Stomach (tissue), 9 donors: ENCODE measurements around the gene CDC37L1. TPM values are rescaled to one million over a fixed set of nuclear protein-coding genes. Genes with fewer than 3 reads are reported as not detected.

Source experiments
- DNase-seq, 2 donors: peaks; one replicate each; pipeline versions ENCODE4 v3.0.0 to v3.0.0-alpha.2; 2013 to 2019
- H3K27ac ChIP-seq, 5 donors: fragments of 200-600 bp in 4 of 5; sonication (generic) in 4 of 5; one replicate each; pipeline ENCODE4 v1.5.1; 2013 to 2019; ENCODE audit warnings: mild to moderate bottlenecking in 1 of 5, moderate library complexity in 1 of 5
- H3K27me3 ChIP-seq, 3 donors: fragments of 200-600 bp; sonication (generic); one replicate each; pipeline ENCODE4 v1.5.1; 2017 to 2019; ENCODE audit warnings: mixed run types in 1 of 3
- H3K36me3 ChIP-seq, 4 donors: fragments of 200-600 bp; sonication (generic); 1 replicate in 3 of 4; 2 replicates in 1 of 4; pipeline ENCODE4 v1.5.1; 2016 to 2019
- H3K4me1 ChIP-seq, 4 donors: fragments of 200-600 bp; sonication (generic); one replicate each; pipeline ENCODE4 v1.5.1; 2016 to 2019
- H3K4me3 ChIP-seq, 4 donors: fragments of 200-600 bp; sonication (generic) in 3 of 4; one replicate each; pipeline ENCODE4 v1.5.1; 2016 to 2019; ENCODE audit warnings: mild to moderate bottlenecking in 1 of 4
- H3K9me3 ChIP-seq, 4 donors: fragments of 200-600 bp; sonication (generic); one replicate each; pipeline ENCODE4 v1.5.1; 2016 to 2019
- CTCF ChIP-seq, 7 experiments: fragments of 450-650 bp in 4 of 7; fragments of 200-600 bp in 3 of 7; sonication (generic) in 3 of 7; IDR thresholded peaks; one replicate each; pipeline ENCODE4 v1.5.1; 2016 to 2019; ENCODE audit warnings: antibody characterized with exemption in 7 of 7, control low read depth in 2 of 7, mild to moderate bottlenecking in 1 of 7
- EP300 ChIP-seq: sonication (generic); formaldehyde crosslinking; IDR thresholded peaks from one replicate; pipeline ENCODE4 v1.6.1; 2017; ENCODE audit warnings: antibody characterized with exemption
- POLR2A ChIP-seq, 4 donors: fragments of 450-650 bp; IDR thresholded peaks; one replicate each; pipeline ENCODE4 v1.6.1; 2016; ENCODE audit warnings: antibody characterized with exemption in 4 of 4, control low read depth in 2 of 4, mild to moderate bottlenecking in 1 of 4, moderate library complexity in 1 of 4
- POLR2AphosphoS5 ChIP-seq, 3 donors: sonication (generic); formaldehyde crosslinking; IDR thresholded peaks; one replicate each; pipeline ENCODE4 v1.6.1; 2016; ENCODE audit warnings: antibody characterized with exemption in 3 of 3
- WGBS, 5 donors: extraction: QIAGEN DNeasy Blood & Tissue Kit in 3 of 5; methylation state at CpG; one replicate each; pipeline versions ENCODE4 v1.1.5 to v1.1.7; 2013 to 2018; 5-methylcytosine and 5-hydroxymethylcytosine counted together
- intact Hi-C: fragments of 100-400 bp; cut with DNase I; formaldehyde crosslinking; loops from one replicate; pipeline ENCODE4 v1.15.1; 2023; ENCODE audit warnings: low total_unique reads
- polyA plus RNA-seq, 3 donors: library from polyadenylated mRNA; stranded (reverse); fragments of 200-250 nt; gene quantifications; one replicate each; pipeline ENCODE4 v1.2.3, GENCODE V29; 2013
- total RNA-seq, 5 donors: library from RNA; depleted of rRNA; stranded (reverse); fragments of >200 nt; gene quantifications; one replicate each; pipeline versions ENCODE4 v1.1.0 to v1.2.3, GENCODE V29; 2014 to 2016
- donor health status: healthy with polysubstance abuse.
- donor health status: Bipolar disorder and iron deficiency.
- donor health status: healthy.

The CDC37L1 gene
- total and polyA plus RNA-seq, 8 donors: 3.5 to 56.7 (median 20.7) TPM

- Histone ChIP-seq H3K36me3 (no peaks in the 10 kb centered on the region), H3K4me1 (peaks cover 25 to 39% (median 32%) of the 10 kb centered on the region in 4 donors), H3K9me3 (no peaks in the 10 kb centered on the region), H3K4me3 (peak overlapping the region; percentile 84 to 95 (median 88)), H3K27ac (peak overlapping the region; percentile 94 to 98 (median 97)), H3K27me3 (no peaks in the 10 kb centered on the region)
- peak; percentile 52 to 73 for DNase-seq
- TF ChIP-seq POLR2AphosphoS5 (IDR thresholded peaks at IDR 0.05): peak in 1 of 3 donors; percentile 53
- no peak for TF ChIP-seq CTCF (IDR thresholded peaks at IDR 0.05)
- intact Hi-C loops: no loop called here
- 1 to 4% (median 2%) methylated on average over 42 to 54 of the region's 54 CpGs for WGBS, 5 donors
These were observed 62.2 kb downstream of the CDC37L1 start for GRCh38 chr9:4741365-4742089.

DNA sequence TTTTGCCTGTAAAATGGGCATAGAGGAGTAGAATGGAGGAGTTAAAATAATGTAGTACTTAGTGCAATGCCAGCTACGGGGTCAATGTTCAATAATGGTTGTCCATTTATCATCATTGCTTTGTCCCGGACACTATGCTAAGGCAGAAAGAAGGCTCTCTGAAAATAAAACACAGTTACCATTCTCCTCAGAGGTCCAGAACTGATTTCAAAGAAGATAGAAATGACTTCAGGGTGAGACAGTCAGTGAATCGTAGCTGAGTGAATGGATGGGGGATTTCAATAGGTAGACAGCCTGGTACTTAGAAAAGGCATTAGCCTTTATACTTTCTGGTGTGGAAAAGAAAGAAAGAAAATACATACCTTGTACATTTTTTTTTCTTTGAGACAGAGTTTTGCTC is 62.9 kb downstream of the CDC37L1 start:
- Histone ChIP-seq H3K27me3 (no peaks in the 10 kb centered on the region), H3K4me3 (no peak overlapping the region), H3K4me1 (peaks cover 22 to 38% (median 29%) of the 10 kb centered on the region in 4 donors), H3K9me3 (no peaks in the 10 kb centered on the region), H3K27ac (peak overlapping the region; percentile 94 to 98 (median 97)), H3K36me3 (no peaks in the 10 kb centered on the region)
- WGBS, 5 donors: 48 to 60% (median 54%) methylated on average over 3 of the region's 3 CpGs
- intact Hi-C loops: no loop called here
- no peak for DNase-seq
- no peak for TF ChIP-seq EP300
- TF ChIP-seq CTCF (IDR thresholded peaks at IDR 0.05): no peak

DNA sequence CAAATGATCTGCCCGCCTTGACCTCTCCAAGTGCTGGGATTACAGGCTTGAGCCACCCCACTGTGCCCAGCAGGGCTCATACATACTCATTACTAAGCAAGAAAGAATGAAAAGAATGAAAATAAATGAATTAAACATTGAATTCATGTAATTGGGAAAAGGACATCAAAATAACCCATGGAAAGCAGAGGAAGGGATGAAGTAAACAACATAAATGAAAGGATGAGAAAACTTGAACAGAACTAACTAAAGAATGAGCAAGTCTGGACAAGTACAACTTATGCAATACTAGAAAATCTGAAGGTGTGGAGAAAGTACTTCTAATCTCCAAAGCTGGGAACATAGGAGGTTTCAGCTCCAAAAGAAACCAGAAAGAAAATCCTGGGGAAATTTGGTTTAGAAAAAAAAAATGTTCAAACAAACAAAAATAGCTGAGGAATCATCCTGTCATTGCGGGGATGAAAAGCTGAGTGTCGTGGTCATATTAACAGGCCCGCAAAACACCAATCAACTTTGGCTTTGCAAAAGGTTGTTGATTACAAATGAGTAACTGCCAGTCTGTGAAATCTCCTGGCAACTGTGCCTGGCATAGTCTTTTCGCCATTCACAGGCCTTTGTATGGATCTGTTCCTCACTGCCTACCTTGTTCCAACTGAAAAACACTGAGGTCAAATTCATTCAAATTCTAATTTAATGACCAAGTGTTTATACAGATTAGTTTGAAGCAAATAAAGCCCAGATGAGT is 63.9 kb downstream of the CDC37L1 start:
- WGBS, 5 donors: 68 to 72% (median 70%) methylated on average over 5 of the region's 5 CpGs
- peaks cover 11 to 28% (median 24%) of the 10 kb centered on the region in 4 donors for H3K4me1 ChIP-seq
- DNase-seq: no peak
- H3K9me3 ChIP-seq: no peaks in the 10 kb centered on the region
- H3K4me3 ChIP-seq: no peak overlapping the region
- TF ChIP-seq POLR2AphosphoS5 (IDR thresholded peaks at IDR 0.05): no peak
- no peak for TF ChIP-seq EP300
- TF ChIP-seq POLR2A (IDR thresholded peaks at IDR 0.05): no peak
- no peak for TF ChIP-seq CTCF (IDR thresholded peaks at IDR 0.05)
- H3K36me3 ChIP-seq: no peaks in the 10 kb centered on the region
- H3K27ac ChIP-seq: no peak overlapping the region
- no peaks in the 10 kb centered on the region for H3K27me3 ChIP-seq
- intact Hi-C loops: no loop called here

- WGBS, 5 donors: 78 to 93% (median 79%) methylated on average over 2 of the region's 2 CpGs
- intact Hi-C loops: no loop called here
- no peak overlapping the region for H3K4me3 ChIP-seq
- H3K36me3 ChIP-seq: no peaks in the 10 kb centered on the region
- peak overlapping the region in 1 of 5 donors; percentile 1 for H3K27ac ChIP-seq
- no peaks in the 10 kb centered on the region for H3K9me3 ChIP-seq
- TF ChIP-seq CTCF (IDR thresholded peaks at IDR 0.05) (no peak), EP300 (no peak), POLR2AphosphoS5 (IDR thresholded peaks at IDR 0.05) (no peak), POLR2A (IDR thresholded peaks at IDR 0.05) (no peak)
- H3K27me3 ChIP-seq: no peaks in the 10 kb centered on the region
- H3K4me1 ChIP-seq: peaks cover 0 to 9% (median 8%) of the 10 kb centered on the region in 4 donors
- DNase-seq: no peak
These were observed 67.1 kb downstream of the CDC37L1 start for GRCh38 chr9:4746278-4747030.
